ENCODE results near the gene GLCCI1.

DNA sequence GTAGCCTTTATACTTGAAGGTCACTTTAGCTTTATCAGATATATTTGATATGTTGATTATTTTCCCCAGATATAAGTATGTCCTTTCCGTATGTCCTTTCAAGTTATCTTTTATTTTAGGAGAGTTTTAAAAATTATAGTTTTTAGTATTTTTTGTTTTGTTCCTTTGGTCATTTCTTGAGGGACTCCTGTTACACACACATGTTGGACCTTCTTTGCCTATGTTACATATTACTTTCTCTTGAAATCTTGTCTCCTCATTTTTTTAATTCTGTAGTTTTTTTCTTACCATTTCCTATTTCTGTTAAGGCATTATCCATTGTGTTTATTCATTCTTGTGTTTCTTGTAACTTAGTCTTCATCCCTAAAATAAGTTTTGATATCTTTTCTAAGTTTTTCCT lies 23.9 kb downstream of the GLCCI1 start:
- TF ChIP-seq PHF8 (IDR thresholded peaks at IDR 0.05; ENCODE audit: borderline replicate concordance, low read depth) (no peak), RNF2 (IDR thresholded peaks at IDR 0.05; ENCODE audit: borderline replicate concordance, low read depth) (no peak), USF2 (IDR thresholded peaks at IDR 0.05) (no peak), HOXA7 (CRISPR knock-in tag; IDR thresholded peaks at IDR 0.05) (no peak)
- TF ChIP-seq, protein P1, sequence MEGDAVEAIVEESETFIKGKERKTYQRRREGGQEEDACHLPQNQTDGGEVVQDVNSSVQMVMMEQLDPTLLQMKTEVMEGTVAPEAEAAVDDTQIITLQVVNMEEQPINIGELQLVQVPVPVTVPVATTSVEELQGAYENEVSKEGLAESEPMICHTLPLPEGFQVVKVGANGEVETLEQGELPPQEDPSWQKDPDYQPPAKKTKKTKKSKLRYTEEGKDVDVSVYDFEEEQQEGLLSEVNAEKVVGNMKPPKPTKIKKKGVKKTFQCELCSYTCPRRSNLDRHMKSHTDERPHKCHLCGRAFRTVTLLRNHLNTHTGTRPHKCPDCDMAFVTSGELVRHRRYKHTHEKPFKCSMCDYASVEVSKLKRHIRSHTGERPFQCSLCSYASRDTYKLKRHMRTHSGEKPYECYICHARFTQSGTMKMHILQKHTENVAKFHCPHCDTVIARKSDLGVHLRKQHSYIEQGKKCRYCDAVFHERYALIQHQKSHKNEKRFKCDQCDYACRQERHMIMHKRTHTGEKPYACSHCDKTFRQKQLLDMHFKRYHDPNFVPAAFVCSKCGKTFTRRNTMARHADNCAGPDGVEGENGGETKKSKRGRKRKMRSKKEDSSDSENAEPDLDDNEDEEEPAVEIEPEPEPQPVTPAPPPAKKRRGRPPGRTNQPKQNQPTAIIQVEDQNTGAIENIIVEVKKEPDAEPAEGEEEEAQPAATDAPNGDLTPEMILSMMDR (IDR thresholded peaks at IDR 0.05): no peak
- TF ChIP-seq, protein P2, sequence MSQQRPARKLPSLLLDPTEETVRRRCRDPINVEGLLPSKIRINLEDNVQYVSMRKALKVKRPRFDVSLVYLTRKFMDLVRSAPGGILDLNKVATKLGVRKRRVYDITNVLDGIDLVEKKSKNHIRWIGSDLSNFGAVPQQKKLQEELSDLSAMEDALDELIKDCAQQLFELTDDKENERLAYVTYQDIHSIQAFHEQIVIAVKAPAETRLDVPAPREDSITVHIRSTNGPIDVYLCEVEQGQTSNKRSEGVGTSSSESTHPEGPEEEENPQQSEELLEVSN (IDR thresholded peaks at IDR 0.05; ENCODE audit: borderline replicate concordance, low read depth): no peak
